Naive thymus-derived CD4-positive, alpha-beta T cell (primary cell): ENCODE data around the gene MYL11. TPM values are rescaled to one million over a fixed set of nuclear protein-coding genes. Genes with fewer than 3 reads are reported as not detected.

ENCODE experiments used
- polyA plus RNA-seq, 2 donors: library from polyadenylated mRNA; unstranded; fragments of 300-500 nt; fragmentation: Illumina TruSeq; gene quantifications; one replicate each; pipeline ENCODE4 v1.2.3, GENCODE V29; 2021
- total RNA-seq, 6 experiments: library from RNA in 5 of 6; stranded (reverse) in 5 of 6; gene quantifications; 1 replicate in 5 of 6; 2 replicates in 1 of 6; pipeline ENCODE4 v1.2.3 and lab custom pipeline; 2021 to 2026

The MYL11 gene
- total and polyA plus RNA-seq, 7 experiments from 2014 or later: 0.87 to 2.0 (median 1.6) TPM; not detected in 4

Other genes with a start within 250 kb of the MYL11 start
- 1,000 to 10,000 TPM in 1 of 5 experiments, 100 to 1,000 TPM in 4; 609 to 1,666 (median 826) TPM for gene CORO1A, start 191.2 kb upstream of the MYL11 start, total RNA-seq
- gene CORO1A, start 191.2 kb upstream of the MYL11 start, polyA plus RNA-seq: 1,000 to 10,000 TPM; 1,289 to 1,601 TPM
- 100 to 1,000 TPM in 1 of 5 experiments, 10 to 100 TPM in 4; 51.3 to 173 (median 69.8) TPM for gene BOLA2B, start 181.1 kb upstream of the MYL11 start, total RNA-seq
- gene BOLA2B, start 181.1 kb upstream of the MYL11 start, polyA plus RNA-seq: 100 to 1,000 TPM; 168 to 205 TPM
- 10 to 100 TPM; 41.8 to 84.5 (median 49.5) TPM for gene SLX1A, start 180.9 kb upstream of the MYL11 start, total RNA-seq
- gene SLX1A, start 180.9 kb upstream of the MYL11 start, polyA plus RNA-seq: 10 to 100 TPM; 36.4 to 40.0 TPM
- gene SULT1A3, start 175.5 kb upstream of the MYL11 start, total RNA-seq: 10 to 100 TPM; 25.3 to 34.8 (median 32.8) TPM
- 1 to 10 TPM in 1 of 2 donors, under 1 TPM in 1; 0.51 to 1.1 TPM for gene SULT1A3, start 175.5 kb upstream of the MYL11 start, polyA plus RNA-seq
- gene NPIPB13, start 126.3 kb upstream of the MYL11 start, total RNA-seq: 10 to 100 TPM; 13.3 to 33.3 (median 14.4) TPM
- 1 to 10 TPM in 1 of 2 donors, under 1 TPM in 1; 0.85 to 2.6 TPM for gene NPIPB13, start 126.3 kb upstream of the MYL11 start, polyA plus RNA-seq
- gene CD2BP2, start 19.5 kb upstream of the MYL11 start, total RNA-seq: 10 to 100 TPM; 37.5 to 77.0 (median 64.6) TPM
- gene CD2BP2, start 19.5 kb upstream of the MYL11 start, polyA plus RNA-seq: 10 to 100 TPM; 18.7 to 24.4 TPM
- gene TBC1D10B, start 4.3 kb upstream of the MYL11 start, total RNA-seq: 10 to 100 TPM; 23.2 to 70.0 (median 45.2) TPM
- gene TBC1D10B, start 4.3 kb upstream of the MYL11 start, polyA plus RNA-seq: 10 to 100 TPM in 1 of 2 donors, 1 to 10 TPM in 1; 7.6 to 13.6 TPM
- 100 to 1,000 TPM; 176 to 355 (median 183) TPM for gene SEPTIN1, start 7.8 kb downstream of the MYL11 start, total RNA-seq
- 100 to 1,000 TPM; 221 to 257 TPM for gene SEPTIN1, start 7.8 kb downstream of the MYL11 start, polyA plus RNA-seq
- 10 to 100 TPM in 3 of 5 experiments, 1 to 10 TPM in 2; 6.0 to 16.0 (median 15.6) TPM for gene ZNF48, start 20.6 kb downstream of the MYL11 start, total RNA-seq
- 10 to 100 TPM in 1 of 2 donors, 1 to 10 TPM in 1; 6.0 to 10.9 TPM for gene ZNF48, start 20.6 kb downstream of the MYL11 start, polyA plus RNA-seq
- gene ZNF771, start 32.8 kb downstream of the MYL11 start, total RNA-seq: 1 to 10 TPM; 1.2 to 9.0 (median 4.5) TPM
- gene ZNF771, start 32.8 kb downstream of the MYL11 start, polyA plus RNA-seq: 1 to 10 TPM; 3.1 to 9.4 TPM
- 10 to 100 TPM; 11.6 to 74.1 (median 13.8) TPM for gene DCTPP1, start 55.2 kb downstream of the MYL11 start, total RNA-seq
- gene DCTPP1, start 55.2 kb downstream of the MYL11 start, polyA plus RNA-seq: 10 to 100 TPM; 75.0 to 81.1 TPM
- gene SEPHS2, start 71.1 kb downstream of the MYL11 start, total RNA-seq: 10 to 100 TPM; 20.9 to 69.6 (median 47.1) TPM
- gene SEPHS2, start 71.1 kb downstream of the MYL11 start, polyA plus RNA-seq: 10 to 100 TPM; 61.2 to 83.9 TPM
- gene ITGAL, start 97.9 kb downstream of the MYL11 start, total RNA-seq: 100 to 1,000 TPM; 258 to 629 (median 436) TPM
- gene ITGAL, start 97.9 kb downstream of the MYL11 start, polyA plus RNA-seq: 100 to 1,000 TPM; 110 to 135 TPM
- gene ZNF768, start 151.8 kb downstream of the MYL11 start, total RNA-seq: 1 to 10 TPM; 6.0 to 8.5 (median 7.3) TPM
- gene ZNF768, start 151.8 kb downstream of the MYL11 start, polyA plus RNA-seq: 1 to 10 TPM; 1.6 to 2.4 TPM
- gene ZNF747, start 160.1 kb downstream of the MYL11 start, total RNA-seq: 10 to 100 TPM in 4 of 5 experiments, 1 to 10 TPM in 1; 9.1 to 17.4 (median 13.8) TPM
- gene ZNF747, start 160.1 kb downstream of the MYL11 start, polyA plus RNA-seq: 10 to 100 TPM in 1 of 2 donors, 1 to 10 TPM in 1; 8.9 to 11.7 TPM
- 10 to 100 TPM; 11.9 to 20.9 (median 19.3) TPM for gene ZNF764, start 183.6 kb downstream of the MYL11 start, total RNA-seq
- gene ZNF764, start 183.6 kb downstream of the MYL11 start, polyA plus RNA-seq: 1 to 10 TPM; 4.5 to 6.8 TPM
- gene ZNF688, start 196.9 kb downstream of the MYL11 start, total RNA-seq: 10 to 100 TPM in 4 of 5 experiments, 1 to 10 TPM in 1; 8.8 to 24.3 (median 16.3) TPM
- 10 to 100 TPM; 29.7 to 33.2 TPM for gene ZNF688, start 196.9 kb downstream of the MYL11 start, polyA plus RNA-seq
- gene ZNF785, start 210.9 kb downstream of the MYL11 start, total RNA-seq: 10 to 100 TPM; 10.2 to 37.1 (median 21.4) TPM
- 1 to 10 TPM; 2.6 to 4.4 TPM for gene ZNF785, start 210.9 kb downstream of the MYL11 start, polyA plus RNA-seq
- gene ZNF689, start 235.6 kb downstream of the MYL11 start, total RNA-seq: 10 to 100 TPM in 4 of 5 experiments, 1 to 10 TPM in 1; 6.8 to 14.6 (median 12.4) TPM
- gene ZNF689, start 235.6 kb downstream of the MYL11 start, polyA plus RNA-seq: 10 to 100 TPM; 11.5 to 15.6 TPM